Calu3 (cell line): ENCODE results near the gene ATP4A. TPM values are rescaled to one million over a fixed set of nuclear protein-coding genes. Genes with fewer than 3 reads are reported as not detected.

ENCODE experiments used
- BruUV-seq: library from RNA; stranded (reverse); fragments of 400-500 nt; replicated peaks from 2 replicates; lab custom pipeline; 2021; lab: Mats Ljungman, UMichigan
- CTCF ChIA-PET: fragments of 300-600 bp; sonication (Branson Sonifier 250); formaldehyde crosslinking; loops from one replicate; lab custom pipeline; 2022; ENCODE audit warnings: antibody characterized with exemption; lab: Charles Lee
- DNase-seq: peaks from one replicate; pipeline ENCODE4 v3.0.0; 2022
- H3K27ac Mint-ChIP-seq: one replicate; pipeline ENCODE4 v1.8.0; 2022; ENCODE audit warnings: mixed read lengths; ENCODE audit not compliant: unreplicated experiment
- H3K27me3 Mint-ChIP-seq: one replicate; pipeline ENCODE4 v1.8.0; 2022; ENCODE audit warnings: mixed read lengths; ENCODE audit not compliant: unreplicated experiment
- H3K36me3 Mint-ChIP-seq: one replicate; pipeline ENCODE4 v1.8.0; 2022; ENCODE audit warnings: mild to moderate bottlenecking, moderate library complexity, mixed read lengths; ENCODE audit not compliant: insufficient read depth, unreplicated experiment
- H3K4me1 Mint-ChIP-seq: one replicate; pipeline ENCODE4 v1.8.0; 2022; ENCODE audit warnings: mild to moderate bottlenecking, low read depth, mixed read lengths; ENCODE audit not compliant: unreplicated experiment
- H3K4me3 Mint-ChIP-seq: one replicate; pipeline ENCODE4 v1.8.0; 2022; ENCODE audit warnings: mild to moderate bottlenecking, low read depth, moderate library complexity, mixed read lengths; ENCODE audit not compliant: unreplicated experiment
- H3K9me3 Mint-ChIP-seq: one replicate; pipeline ENCODE4 v1.8.0; 2022; ENCODE audit warnings: low read depth, mixed read lengths; ENCODE audit not compliant: unreplicated experiment
- intact Hi-C: fragments of 100-400 bp; cut with micrococcal nuclease; formaldehyde crosslinking; loops from one replicate; pipeline ENCODE4 v1.10.0; 2022; ENCODE audit not compliant: unreplicated experiment
- total RNA-seq: library from RNA; stranded (reverse); gene quantifications from 2 replicates; pipeline ENCODE4 v1.2.3, GENCODE V29; 2022
- TF ChIP-seq, protein P1 (sequence below): fragments of 200-600 bp; IDR thresholded peaks from one replicate; pipeline ENCODE4 v1.8.0; 2022; ENCODE audit warnings: antibody characterized with exemption; ENCODE audit not compliant: unreplicated experiment

ATP4A gene
- total RNA-seq, 1 experiment from 2014 or later, result not detected

DNA sequence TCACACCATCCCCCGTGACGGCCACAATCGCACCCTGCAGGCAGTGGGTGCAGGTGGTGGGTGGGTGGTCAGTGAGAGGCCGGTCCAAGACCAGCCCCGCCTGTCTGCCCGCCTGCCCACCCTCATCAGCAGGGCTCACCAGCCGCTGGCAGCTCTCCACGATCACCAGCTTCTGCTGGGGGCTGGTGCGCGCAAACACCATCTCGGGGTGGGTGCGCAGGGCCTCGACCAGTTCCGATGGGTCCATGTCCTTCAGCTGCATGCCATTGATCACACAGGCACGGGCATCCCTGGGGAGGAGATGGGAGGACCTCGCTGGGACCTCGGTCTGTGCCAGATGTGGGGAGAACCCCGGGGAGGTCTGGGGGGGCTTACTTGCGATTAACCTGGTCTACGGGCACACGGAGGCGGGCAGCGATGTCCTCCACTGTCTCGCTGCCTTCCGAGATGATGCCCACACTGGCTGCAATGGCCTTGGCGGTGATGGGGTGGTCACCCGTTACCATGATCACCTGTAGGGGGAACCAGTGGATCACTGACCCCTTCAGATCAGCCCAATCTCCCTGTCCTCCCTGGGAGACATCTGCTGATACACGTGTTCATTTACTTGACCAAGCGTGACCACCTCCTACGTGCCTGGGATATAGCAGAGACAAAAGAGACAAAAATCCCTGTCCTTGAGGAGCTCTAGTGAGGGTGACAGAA lies 8.0 kb downstream of the ATP4A start:
- Mint-ChIP-seq H3K27ac (no peak overlapping the region), H3K4me1 (no peaks in the 10 kb centered on the region), H3K9me3 (no peaks in the 10 kb centered on the region), H3K36me3 (peaks cover under 1% of the 10 kb centered on the region), H3K4me3 (no peak overlapping the region), H3K27me3 (peaks cover 67% of the 10 kb centered on the region)
- intact Hi-C loops, result loop anchor here (2.0 kb wide), 2 partner anchors 137 to 161 kb away; no protein-coding TSS in a partner anchor
- BruUV-seq, result no TSS peak
- CTCF ChIA-PET, result interaction anchor here (0.6 to 1.0 kb wide), 4 partner anchors 8 to 137 kb away, joined by 3 read pairs; partner anchors contain the start of gene ATP4A
- TF ChIP-seq, protein P1, sequence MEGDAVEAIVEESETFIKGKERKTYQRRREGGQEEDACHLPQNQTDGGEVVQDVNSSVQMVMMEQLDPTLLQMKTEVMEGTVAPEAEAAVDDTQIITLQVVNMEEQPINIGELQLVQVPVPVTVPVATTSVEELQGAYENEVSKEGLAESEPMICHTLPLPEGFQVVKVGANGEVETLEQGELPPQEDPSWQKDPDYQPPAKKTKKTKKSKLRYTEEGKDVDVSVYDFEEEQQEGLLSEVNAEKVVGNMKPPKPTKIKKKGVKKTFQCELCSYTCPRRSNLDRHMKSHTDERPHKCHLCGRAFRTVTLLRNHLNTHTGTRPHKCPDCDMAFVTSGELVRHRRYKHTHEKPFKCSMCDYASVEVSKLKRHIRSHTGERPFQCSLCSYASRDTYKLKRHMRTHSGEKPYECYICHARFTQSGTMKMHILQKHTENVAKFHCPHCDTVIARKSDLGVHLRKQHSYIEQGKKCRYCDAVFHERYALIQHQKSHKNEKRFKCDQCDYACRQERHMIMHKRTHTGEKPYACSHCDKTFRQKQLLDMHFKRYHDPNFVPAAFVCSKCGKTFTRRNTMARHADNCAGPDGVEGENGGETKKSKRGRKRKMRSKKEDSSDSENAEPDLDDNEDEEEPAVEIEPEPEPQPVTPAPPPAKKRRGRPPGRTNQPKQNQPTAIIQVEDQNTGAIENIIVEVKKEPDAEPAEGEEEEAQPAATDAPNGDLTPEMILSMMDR, result peak; percentile 77
- DNase-seq, result peak; percentile 71

- intact Hi-C loops, result loop anchor here (2.0 kb wide), 2 partner anchors 139 to 163 kb away; no protein-coding TSS in a partner anchor
- CTCF ChIA-PET, result interaction anchor here (0.6 kb wide), 1 partner anchor 123 kb away, joined by 3 read pairs; no protein-coding TSS in a partner anchor
- H3K9me3 Mint-ChIP-seq, result no peaks in the 10 kb centered on the region
- no TSS peak for BruUV-seq
- H3K4me3 Mint-ChIP-seq, result no peak overlapping the region
- no peak overlapping the region for H3K27ac Mint-ChIP-seq
- peaks cover 8% of the 10 kb centered on the region for H3K36me3 Mint-ChIP-seq
- TF ChIP-seq, protein P1, result no peak
- peaks cover 54% of the 10 kb centered on the region for H3K27me3 Mint-ChIP-seq
- no peak for DNase-seq
- H3K4me1 Mint-ChIP-seq, result peaks cover 6% of the 10 kb centered on the region
Observed at GRCh38 chr19:35554076-35554475, 9.4 kb downstream of the ATP4A start.

DNA sequence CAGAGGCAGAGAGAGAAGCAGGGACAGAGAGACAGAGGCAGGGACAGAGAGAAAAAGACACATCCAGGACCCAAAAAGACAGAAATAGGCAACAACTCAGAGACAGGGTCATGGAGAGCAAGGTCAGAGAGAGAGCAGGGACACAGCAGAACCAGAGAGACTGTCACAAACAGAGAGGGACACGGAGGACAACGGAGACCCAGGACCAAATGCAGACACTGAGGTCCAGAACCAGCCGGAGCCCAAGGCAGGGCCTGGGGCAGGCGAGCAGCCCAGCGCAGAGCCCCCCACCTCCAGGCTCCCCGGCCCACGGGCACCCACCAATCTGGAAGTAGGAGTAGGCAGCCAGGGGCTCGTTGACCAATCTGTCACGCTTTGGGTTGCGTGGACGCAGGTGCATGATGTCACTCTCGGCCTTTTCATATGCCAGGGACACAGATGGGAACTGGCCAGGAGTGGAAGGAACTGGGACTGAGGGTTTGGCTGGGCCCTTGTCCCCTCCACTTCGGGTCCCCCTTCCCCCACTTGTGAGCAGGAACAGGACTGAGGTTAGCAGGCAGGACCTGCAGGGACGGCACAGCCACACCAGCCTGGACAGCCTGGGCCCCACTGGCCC lies 10.0 kb downstream of the ATP4A start:
- no TSS peak for BruUV-seq
- intact Hi-C loops, result no loop called here
- Mint-ChIP-seq H3K27me3 (peaks cover 51% of the 10 kb centered on the region), H3K27ac (no peak overlapping the region), H3K9me3 (no peaks in the 10 kb centered on the region), H3K4me3 (no peak overlapping the region), H3K4me1 (peaks cover 12% of the 10 kb centered on the region), H3K36me3 (peaks cover 13% of the 10 kb centered on the region)
- TF ChIP-seq, protein P1, result no peak
- CTCF ChIA-PET, result interaction anchor here (0.6 kb wide), 1 partner anchor 122 kb away, joined by 3 read pairs; no protein-coding TSS in a partner anchor
- no peak for DNase-seq

DNA sequence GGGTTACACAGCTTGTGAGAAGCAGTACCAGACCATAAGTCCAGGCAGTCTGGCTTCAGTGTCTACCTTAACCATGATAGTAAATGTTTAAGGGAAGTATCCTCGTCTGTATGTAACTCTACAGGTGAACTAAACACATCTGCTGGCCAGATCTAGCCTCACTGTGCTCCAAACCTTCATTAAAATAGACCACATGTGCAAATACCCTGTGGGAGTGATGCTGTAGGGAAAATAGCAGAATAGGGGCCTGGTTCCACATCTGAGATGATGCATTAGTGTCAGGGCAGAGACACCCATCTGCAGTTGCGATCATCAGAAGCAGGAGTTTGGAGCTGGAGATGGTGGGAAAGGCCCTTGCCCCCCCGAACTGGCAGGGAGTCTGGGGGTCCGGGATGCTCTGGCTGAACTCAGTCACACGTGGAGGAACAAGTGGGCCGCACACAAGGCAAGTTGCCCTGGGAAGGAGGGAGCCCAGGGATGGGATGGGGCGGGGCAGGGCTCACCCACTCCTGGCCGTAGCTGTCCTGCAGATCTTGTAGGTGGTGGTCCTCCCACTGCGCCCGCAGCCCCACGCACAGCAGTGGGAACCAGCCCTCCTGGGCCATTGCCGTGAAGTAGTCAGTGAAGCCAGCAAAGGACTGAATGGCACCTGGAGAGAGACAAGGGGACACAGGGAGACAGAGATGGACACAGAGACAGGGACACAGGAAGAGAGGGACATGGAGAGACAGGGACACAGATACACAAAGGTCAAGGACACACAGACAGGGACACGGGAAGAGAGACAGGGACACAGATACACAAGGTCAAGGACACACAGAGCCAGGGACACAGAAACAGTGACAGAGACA lies 10.7 kb downstream of the ATP4A start:
- TF ChIP-seq, protein P1, result no peak
- H3K27me3 Mint-ChIP-seq, result peaks cover 50% of the 10 kb centered on the region
- H3K36me3 Mint-ChIP-seq, result peaks cover 14% of the 10 kb centered on the region
- H3K27ac Mint-ChIP-seq, result no peak overlapping the region
- no TSS peak for BruUV-seq
- no peaks in the 10 kb centered on the region for H3K9me3 Mint-ChIP-seq
- intact Hi-C loops, result no loop called here
- H3K4me3 Mint-ChIP-seq, result no peak overlapping the region
- CTCF ChIA-PET, result no interaction called here
- peaks cover 13% of the 10 kb centered on the region for H3K4me1 Mint-ChIP-seq
- DNase-seq, result no peak
